ENCODE results near the gene GBGT1. TPM values are rescaled to one million over a fixed set of nuclear protein-coding genes. Genes with fewer than 3 reads are reported as not detected.

Gene GBGT1
- total and polyA plus RNA-seq, 2 experiments from 2014 or later: 3.7 to 22.4 TPM

DNA sequence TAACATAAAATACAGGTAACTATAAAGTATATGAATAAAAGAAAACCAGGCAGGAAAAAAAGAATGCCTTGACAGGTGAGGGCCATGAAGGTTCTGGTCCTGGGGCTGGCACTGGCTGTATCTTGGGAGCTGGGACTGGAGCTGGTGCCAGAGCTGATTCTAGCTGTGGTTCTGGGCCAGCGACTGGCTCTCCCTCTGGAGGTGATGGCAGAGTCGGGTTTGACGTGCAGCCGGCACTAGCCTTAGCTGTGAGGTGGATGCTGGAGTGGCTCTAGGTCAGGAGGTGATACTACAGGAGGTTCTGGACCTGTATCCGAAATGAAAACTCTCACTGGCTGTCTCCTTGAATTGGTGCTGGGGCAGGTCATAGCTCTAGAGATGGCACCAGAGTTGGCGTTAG lies 23.0 kb upstream of the GBGT1 start:
- Histone ChIP-seq H3K4me2 (no peak overlapping the region), H3K4me3 (no peak overlapping the region), H3K27ac (ENCODE audit: low read depth) (no peak overlapping the region), H4K20me1 (replicated peaks; ENCODE audit: insufficient read depth) (no peaks in the 10 kb centered on the region), H3F3A (replicated peaks; ENCODE audit: low read depth) (no peaks in the 10 kb centered on the region), H3K27me3 (ENCODE audit: insufficient read depth) (peaks cover 10% of the 10 kb centered on the region; the same call in 1 of the 2 replicates), H3K79me2 (replicated peaks; ENCODE audit: insufficient read depth) (no peaks in the 10 kb centered on the region), H2AFZ (no peak overlapping the region), H3K4me1 (ENCODE audit: insufficient read depth) (no peaks in the 10 kb centered on the region), H3K9me2 (ENCODE audit: insufficient read depth) (no peaks in the 10 kb centered on the region), H3K36me3 (ENCODE audit: insufficient read depth) (no peaks in the 10 kb centered on the region)
- Mint-ChIP-seq H3K4me3 (no peak overlapping the region), H3K36me3 (ENCODE audit: low read depth) (no peaks in the 10 kb centered on the region), H3K4me1 (peaks cover 2% of the 10 kb centered on the region; the same call in 1 of the 3 replicates), H3K9me3 (no peaks in the 10 kb centered on the region), H3K27me3 (ENCODE audit: insufficient read depth, low read depth, poor library complexity) (peaks cover 18% of the 10 kb centered on the region), H3K27ac (no peak overlapping the region)
- DNase-seq (ENCODE audit: low spot score) (no peak), ATAC-seq (no peak)
- no peak for TF ChIP-seq STAT1 (IDR thresholded peaks at IDR 0.05; ENCODE audit: unreplicated experiment)
- no peak for TF ChIP-seq EZH2phosphoT487 (IDR thresholded peaks at IDR 0.05; ENCODE audit: unreplicated experiment)
- TF ChIP-seq ZNF331 (CRISPR knock-in tag; IDR thresholded peaks at IDR 0.05; ENCODE audit: low read depth): no peak
- TF ChIP-seq JUNB (IDR thresholded peaks at IDR 0.05; ENCODE audit: unreplicated experiment): no peak
- TF ChIP-seq, protein P1, sequence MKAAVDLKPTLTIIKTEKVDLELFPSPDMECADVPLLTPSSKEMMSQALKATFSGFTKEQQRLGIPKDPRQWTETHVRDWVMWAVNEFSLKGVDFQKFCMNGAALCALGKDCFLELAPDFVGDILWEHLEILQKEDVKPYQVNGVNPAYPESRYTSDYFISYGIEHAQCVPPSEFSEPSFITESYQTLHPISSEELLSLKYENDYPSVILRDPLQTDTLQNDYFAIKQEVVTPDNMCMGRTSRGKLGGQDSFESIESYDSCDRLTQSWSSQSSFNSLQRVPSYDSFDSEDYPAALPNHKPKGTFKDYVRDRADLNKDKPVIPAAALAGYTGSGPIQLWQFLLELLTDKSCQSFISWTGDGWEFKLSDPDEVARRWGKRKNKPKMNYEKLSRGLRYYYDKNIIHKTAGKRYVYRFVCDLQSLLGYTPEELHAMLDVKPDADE (IDR thresholded peaks at IDR 0.05): no peak
- TF ChIP-seq EZH2 (IDR thresholded peaks at IDR 0.05; ENCODE audit: low read depth, unreplicated experiment): no peak
- TF ChIP-seq, protein P2, sequence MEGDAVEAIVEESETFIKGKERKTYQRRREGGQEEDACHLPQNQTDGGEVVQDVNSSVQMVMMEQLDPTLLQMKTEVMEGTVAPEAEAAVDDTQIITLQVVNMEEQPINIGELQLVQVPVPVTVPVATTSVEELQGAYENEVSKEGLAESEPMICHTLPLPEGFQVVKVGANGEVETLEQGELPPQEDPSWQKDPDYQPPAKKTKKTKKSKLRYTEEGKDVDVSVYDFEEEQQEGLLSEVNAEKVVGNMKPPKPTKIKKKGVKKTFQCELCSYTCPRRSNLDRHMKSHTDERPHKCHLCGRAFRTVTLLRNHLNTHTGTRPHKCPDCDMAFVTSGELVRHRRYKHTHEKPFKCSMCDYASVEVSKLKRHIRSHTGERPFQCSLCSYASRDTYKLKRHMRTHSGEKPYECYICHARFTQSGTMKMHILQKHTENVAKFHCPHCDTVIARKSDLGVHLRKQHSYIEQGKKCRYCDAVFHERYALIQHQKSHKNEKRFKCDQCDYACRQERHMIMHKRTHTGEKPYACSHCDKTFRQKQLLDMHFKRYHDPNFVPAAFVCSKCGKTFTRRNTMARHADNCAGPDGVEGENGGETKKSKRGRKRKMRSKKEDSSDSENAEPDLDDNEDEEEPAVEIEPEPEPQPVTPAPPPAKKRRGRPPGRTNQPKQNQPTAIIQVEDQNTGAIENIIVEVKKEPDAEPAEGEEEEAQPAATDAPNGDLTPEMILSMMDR (conservative IDR thresholded peaks at IDR 0.05; ENCODE audit: low read depth in 2 of 2): no peak
- TF ChIP-seq NANOG (IDR thresholded peaks at IDR 0.05; ENCODE audit: borderline replicate concordance): no peak
- TF ChIP-seq CREB1 (CRISPR knock-in tag; IDR thresholded peaks at IDR 0.05; ENCODE audit: low read depth): no peak
- TF ChIP-seq, protein P3, sequence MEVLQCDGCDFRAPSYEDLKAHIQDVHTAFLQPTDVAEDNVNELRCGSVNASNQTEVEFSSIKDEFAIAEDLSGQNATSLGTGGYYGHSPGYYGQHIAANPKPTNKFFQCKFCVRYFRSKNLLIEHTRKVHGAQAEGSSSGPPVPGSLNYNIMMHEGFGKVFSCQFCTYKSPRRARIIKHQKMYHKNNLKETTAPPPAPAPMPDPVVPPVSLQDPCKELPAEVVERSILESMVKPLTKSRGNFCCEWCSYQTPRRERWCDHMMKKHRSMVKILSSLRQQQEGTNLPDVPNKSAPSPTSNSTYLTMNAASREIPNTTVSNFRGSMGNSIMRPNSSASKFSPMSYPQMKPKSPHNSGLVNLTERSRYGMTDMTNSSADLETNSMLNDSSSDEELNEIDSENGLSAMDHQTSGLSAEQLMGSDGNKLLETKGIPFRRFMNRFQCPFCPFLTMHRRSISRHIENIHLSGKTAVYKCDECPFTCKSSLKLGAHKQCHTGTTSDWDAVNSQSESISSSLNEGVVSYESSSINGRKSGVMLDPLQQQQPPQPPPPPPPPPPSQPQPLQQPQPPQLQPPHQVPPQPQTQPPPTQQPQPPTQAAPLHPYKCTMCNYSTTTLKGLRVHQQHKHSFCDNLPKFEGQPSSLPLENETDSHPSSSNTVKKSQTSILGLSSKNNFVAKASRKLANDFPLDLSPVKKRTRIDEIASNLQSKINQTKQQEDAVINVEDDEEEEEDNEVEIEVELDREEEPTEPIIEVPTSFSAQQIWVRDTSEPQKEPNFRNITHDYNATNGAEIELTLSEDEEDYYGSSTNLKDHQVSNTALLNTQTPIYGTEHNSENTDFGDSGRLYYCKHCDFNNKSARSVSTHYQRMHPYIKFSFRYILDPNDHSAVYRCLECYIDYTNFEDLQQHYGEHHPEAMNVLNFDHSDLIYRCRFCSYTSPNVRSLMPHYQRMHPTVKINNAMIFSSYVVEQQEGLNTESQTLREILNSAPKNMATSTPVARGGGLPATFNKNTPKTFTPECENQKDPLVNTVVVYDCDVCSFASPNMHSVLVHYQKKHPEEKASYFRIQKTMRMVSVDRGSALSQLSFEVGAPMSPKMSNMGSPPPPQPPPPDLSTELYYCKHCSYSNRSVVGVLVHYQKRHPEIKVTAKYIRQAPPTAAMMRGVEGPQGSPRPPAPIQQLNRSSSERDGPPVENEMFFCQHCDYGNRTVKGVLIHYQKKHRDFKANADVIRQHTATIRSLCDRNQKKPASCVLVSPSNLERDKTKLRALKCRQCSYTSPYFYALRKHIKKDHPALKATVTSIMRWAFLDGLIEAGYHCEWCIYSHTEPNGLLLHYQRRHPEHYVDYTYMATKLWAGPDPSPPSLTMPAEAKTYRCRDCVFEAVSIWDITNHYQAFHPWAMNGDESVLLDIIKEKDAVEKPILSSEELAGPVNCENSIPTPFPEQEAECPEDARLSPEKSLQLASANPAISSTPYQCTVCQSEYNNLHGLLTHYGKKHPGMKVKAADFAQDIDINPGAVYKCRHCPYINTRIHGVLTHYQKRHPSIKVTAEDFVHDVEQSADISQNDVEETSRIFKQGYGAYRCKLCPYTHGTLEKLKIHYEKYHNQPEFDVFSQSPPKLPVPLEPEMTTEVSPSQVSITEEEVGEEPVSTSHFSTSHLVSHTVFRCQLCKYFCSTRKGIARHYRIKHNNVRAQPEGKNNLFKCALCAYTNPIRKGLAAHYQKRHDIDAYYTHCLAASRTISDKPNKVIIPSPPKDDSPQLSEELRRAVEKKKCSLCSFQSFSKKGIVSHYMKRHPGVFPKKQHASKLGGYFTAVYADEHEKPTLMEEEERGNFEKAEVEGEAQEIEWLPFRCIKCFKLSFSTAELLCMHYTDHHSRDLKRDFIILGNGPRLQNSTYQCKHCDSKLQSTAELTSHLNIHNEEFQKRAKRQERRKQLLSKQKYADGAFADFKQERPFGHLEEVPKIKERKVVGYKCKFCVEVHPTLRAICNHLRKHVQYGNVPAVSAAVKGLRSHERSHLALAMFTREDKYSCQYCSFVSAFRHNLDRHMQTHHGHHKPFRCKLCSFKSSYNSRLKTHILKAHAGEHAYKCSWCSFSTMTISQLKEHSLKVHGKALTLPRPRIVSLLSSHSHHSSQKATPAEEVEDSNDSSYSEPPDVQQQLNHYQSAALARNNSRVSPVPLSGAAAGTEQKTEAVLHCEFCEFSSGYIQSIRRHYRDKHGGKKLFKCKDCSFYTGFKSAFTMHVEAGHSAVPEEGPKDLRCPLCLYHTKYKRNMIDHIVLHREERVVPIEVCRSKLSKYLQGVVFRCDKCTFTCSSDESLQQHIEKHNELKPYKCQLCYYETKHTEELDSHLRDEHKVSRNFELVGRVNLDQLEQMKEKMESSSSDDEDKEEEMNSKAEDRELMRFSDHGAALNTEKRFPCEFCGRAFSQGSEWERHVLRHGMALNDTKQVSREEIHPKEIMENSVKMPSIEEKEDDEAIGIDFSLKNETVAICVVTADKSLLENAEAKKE (CRISPR knock-in tag; IDR thresholded peaks at IDR 0.05): no peak
- no peak for TF ChIP-seq POLR2AphosphoS5 (IDR thresholded peaks at IDR 0.05; ENCODE audit: low read depth)
- TF ChIP-seq ZNF114 (CRISPR knock-in tag; IDR thresholded peaks at IDR 0.05): no peak
- TF ChIP-seq, protein P4, sequence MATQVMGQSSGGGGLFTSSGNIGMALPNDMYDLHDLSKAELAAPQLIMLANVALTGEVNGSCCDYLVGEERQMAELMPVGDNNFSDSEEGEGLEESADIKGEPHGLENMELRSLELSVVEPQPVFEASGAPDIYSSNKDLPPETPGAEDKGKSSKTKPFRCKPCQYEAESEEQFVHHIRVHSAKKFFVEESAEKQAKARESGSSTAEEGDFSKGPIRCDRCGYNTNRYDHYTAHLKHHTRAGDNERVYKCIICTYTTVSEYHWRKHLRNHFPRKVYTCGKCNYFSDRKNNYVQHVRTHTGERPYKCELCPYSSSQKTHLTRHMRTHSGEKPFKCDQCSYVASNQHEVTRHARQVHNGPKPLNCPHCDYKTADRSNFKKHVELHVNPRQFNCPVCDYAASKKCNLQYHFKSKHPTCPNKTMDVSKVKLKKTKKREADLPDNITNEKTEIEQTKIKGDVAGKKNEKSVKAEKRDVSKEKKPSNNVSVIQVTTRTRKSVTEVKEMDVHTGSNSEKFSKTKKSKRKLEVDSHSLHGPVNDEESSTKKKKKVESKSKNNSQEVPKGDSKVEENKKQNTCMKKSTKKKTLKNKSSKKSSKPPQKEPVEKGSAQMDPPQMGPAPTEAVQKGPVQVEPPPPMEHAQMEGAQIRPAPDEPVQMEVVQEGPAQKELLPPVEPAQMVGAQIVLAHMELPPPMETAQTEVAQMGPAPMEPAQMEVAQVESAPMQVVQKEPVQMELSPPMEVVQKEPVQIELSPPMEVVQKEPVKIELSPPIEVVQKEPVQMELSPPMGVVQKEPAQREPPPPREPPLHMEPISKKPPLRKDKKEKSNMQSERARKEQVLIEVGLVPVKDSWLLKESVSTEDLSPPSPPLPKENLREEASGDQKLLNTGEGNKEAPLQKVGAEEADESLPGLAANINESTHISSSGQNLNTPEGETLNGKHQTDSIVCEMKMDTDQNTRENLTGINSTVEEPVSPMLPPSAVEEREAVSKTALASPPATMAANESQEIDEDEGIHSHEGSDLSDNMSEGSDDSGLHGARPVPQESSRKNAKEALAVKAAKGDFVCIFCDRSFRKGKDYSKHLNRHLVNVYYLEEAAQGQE (IDR thresholded peaks at IDR 0.05; ENCODE audit: unreplicated experiment): no peak

Data from GM23338 (cell line).